Natural killer cell (primary cell): ENCODE measurements around the gene PEX5L. TPM values are rescaled to one million over a fixed set of nuclear protein-coding genes. Genes with fewer than 3 reads are reported as not detected.
"Not testable (repeated sequence)": the region's sequence is repeated elsewhere in the genome, so short reads cannot be mapped to it uniquely, and the experiment has no call there.

ENCODE experiments used
- ATAC-seq, 3 donors: fragments of 150-1000 bp in 2 of 3; fragments of 200-7000 bp in 1 of 3; cut with Tn5 transposase; 1 replicate in 1 of 3; 2 replicates in 2 of 3; pipeline ENCODE4 v1.10.0; 2021; ENCODE audit warnings: mild to moderate bottlenecking in 2 of 3, moderate library complexity in 2 of 3
- DNase-seq, 2 donors: peaks; one replicate each; pipeline versions ENCODE4 v3.0.0 to v3.0.0-alpha.2; 2013 to 2021; ENCODE audit warnings: mixed read lengths in 1 of 2
- H3K27ac ChIP-seq: one replicate; pipeline ENCODE4 v1.5.1; 2013; ENCODE audit warnings: mild to moderate bottlenecking, low read length
- H3K27me3 ChIP-seq: one replicate; pipeline ENCODE4 v1.6.1; 2013; ENCODE audit warnings: low read length; ENCODE audit not compliant: control insufficient read depth, insufficient read depth
- H3K36me3 ChIP-seq: one replicate; pipeline ENCODE4 v1.6.1; 2013; ENCODE audit warnings: low read length; ENCODE audit not compliant: control insufficient read depth, insufficient read depth
- H3K4me1 ChIP-seq: one replicate; pipeline ENCODE4 v1.6.1; 2013; ENCODE audit warnings: low read length; ENCODE audit not compliant: control insufficient read depth, insufficient read depth
- H3K4me3 ChIP-seq: one replicate; pipeline ENCODE4 v1.5.1; 2013; ENCODE audit warnings: low read length
- H3K9me3 ChIP-seq: one replicate; pipeline ENCODE4 v1.6.1; 2013; ENCODE audit warnings: low read length; ENCODE audit not compliant: control insufficient read depth, insufficient read depth
- H3K27ac Mint-ChIP-seq, 2 donors: one replicate each; pipeline ENCODE4 v1.8.0; 2022; ENCODE audit warnings: mild to moderate bottlenecking in 2 of 2, mixed read lengths in 2 of 2, moderate library complexity in 1 of 2
- H3K27me3 Mint-ChIP-seq, 2 donors: one replicate each; pipeline ENCODE4 v1.8.0; 2022; ENCODE audit warnings: low read depth in 2 of 2, mixed read lengths in 2 of 2
- H3K36me3 Mint-ChIP-seq: one replicate; pipeline ENCODE4 v1.8.0; 2022; ENCODE audit warnings: mixed read lengths
- H3K4me1 Mint-ChIP-seq, 2 donors: one replicate each; pipeline ENCODE4 v1.8.0; 2022; ENCODE audit warnings: mixed read lengths in 2 of 2
- H3K4me3 Mint-ChIP-seq: one replicate; pipeline ENCODE4 v1.8.0; 2022; ENCODE audit warnings: mild to moderate bottlenecking, moderate library complexity, mixed read lengths
- H3K9me3 Mint-ChIP-seq, 2 donors: one replicate each; pipeline ENCODE4 v1.8.0; 2022; ENCODE audit warnings: mixed read lengths in 2 of 2
- CTCF ChIP-seq: fragments of 200-600 bp; IDR thresholded peaks from one replicate; pipeline ENCODE4 v1.8.0; 2022; ENCODE audit warnings: antibody characterized with exemption
- WGBS: methylation state at CpG from one replicate; pipeline ENCODE4 v1.1.7; 2013; ENCODE audit warnings: missing lambda C conversion rate; ENCODE audit not compliant: insufficient coverage; 5-methylcytosine and 5-hydroxymethylcytosine counted together
- intact Hi-C: fragments of 100-400 bp; cut with micrococcal nuclease; formaldehyde crosslinking; loops from one replicate; pipeline ENCODE4 v1.14.2; 2022
- total RNA-seq, 4 donors: library from RNA; stranded (reverse); fragments of 120-200 nt in 1 of 4; gene quantifications; one replicate each; pipeline versions ENCODE4 v1.2.3 to v1.2.4, GENCODE V29; 2013 to 2022

PEX5L gene
- total RNA-seq, 3 donors from 2014 or later (not counting 1 experiment from before 2014, with no cell fraction given), result not detected

DNA sequence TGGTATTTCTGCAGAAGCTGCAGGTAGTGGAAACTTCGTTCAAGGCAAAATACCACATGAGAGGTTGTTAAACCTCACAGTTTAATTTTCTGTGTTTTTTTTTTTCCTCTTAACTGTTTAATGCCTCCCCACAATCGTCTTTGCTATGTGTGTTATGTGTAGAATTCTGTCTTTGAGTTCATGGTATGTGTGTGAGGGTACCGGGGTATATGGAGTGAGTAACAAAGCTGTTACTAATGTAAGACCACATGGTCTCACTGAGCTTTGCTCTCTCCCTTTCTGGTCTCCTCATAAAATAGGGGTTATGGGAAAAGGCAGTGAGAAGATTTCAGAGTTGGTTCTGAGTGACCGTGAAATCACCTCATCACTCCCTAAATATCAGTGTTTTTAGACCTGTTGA lies 240.3 kb downstream of the PEX5L start:
- intact Hi-C loops, result no loop called here
- 33% methylated on average over 2 of the region's 4 CpGs for WGBS
- Mint-ChIP-seq H3K4me3 (no peak overlapping the region), H3K27me3 (peaks cover 0 to 7% of the 10 kb centered on the region in 2 donors), H3K27ac (no peak overlapping the region), H3K36me3 (no peaks in the 10 kb centered on the region), H3K4me1 (no peaks in the 10 kb centered on the region), H3K9me3 (no peaks in the 10 kb centered on the region)
- Histone ChIP-seq H3K27me3 (no peaks in the 10 kb centered on the region), H3K4me1 (no peaks in the 10 kb centered on the region), H3K36me3 (no peaks in the 10 kb centered on the region), H3K9me3 (no peaks in the 10 kb centered on the region), H3K27ac (no peak overlapping the region), H3K4me3 (no peak overlapping the region)
- ATAC-seq (no peak), DNase-seq (no peak)
- no peak for TF ChIP-seq CTCF

DNA sequence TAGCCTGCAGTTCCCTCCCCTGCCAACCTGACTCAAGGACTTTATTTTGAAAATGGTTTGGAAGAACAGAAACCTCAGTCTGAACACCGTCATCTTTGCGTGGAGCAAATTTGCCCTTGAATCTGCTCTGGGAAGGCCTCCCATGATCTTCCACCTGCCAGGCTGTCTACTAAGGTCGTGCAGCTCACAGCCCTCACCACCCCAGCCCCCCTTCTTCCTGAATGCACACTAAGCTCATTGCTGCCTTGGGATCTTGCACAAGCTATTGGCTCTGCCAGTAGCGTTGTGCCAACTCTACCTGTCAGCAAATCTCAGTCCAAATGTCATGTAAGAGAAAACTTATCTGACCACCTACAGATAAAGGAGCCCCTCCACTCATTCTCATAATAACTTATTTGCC lies 242.4 kb downstream of the PEX5L start:
- H3K4me3 Mint-ChIP-seq, result no peak overlapping the region

GRCh38 chr3:179791793-179792192 lies 244.9 kb downstream of the PEX5L start:
- WGBS, result 95% methylated on average over 3 of the region's 3 CpGs
- H3K36me3 Mint-ChIP-seq, result no peaks in the 10 kb centered on the region
- H3K4me1 Mint-ChIP-seq, result no peaks in the 10 kb centered on the region
- no peaks in the 10 kb centered on the region for H3K27me3 ChIP-seq
- H3K27ac ChIP-seq, result no peak overlapping the region
- H3K36me3 ChIP-seq, result no peaks in the 10 kb centered on the region
- no peak overlapping the region for H3K4me3 ChIP-seq
- peaks cover 0 to 6% of the 10 kb centered on the region in 2 donors for H3K27me3 Mint-ChIP-seq
- no peaks in the 10 kb centered on the region for H3K4me1 ChIP-seq
- H3K9me3 ChIP-seq, result no peaks in the 10 kb centered on the region
- DNase-seq (no peak), ATAC-seq (no peak)
- intact Hi-C loops, result no loop called here
- no peak overlapping the region for H3K4me3 Mint-ChIP-seq
- H3K9me3 Mint-ChIP-seq, result no peaks in the 10 kb centered on the region
- no peak overlapping the region for H3K27ac Mint-ChIP-seq
- TF ChIP-seq CTCF, result no peak

More for the DNA sequence above, 242.4 kb downstream of the PEX5L start:
- Histone ChIP-seq H3K27ac (no peak overlapping the region), H3K9me3 (no peaks in the 10 kb centered on the region), H3K4me1 (no peaks in the 10 kb centered on the region), H3K4me3 (no peak overlapping the region), H3K36me3 (no peaks in the 10 kb centered on the region), H3K27me3 (no peaks in the 10 kb centered on the region)
- H3K9me3 Mint-ChIP-seq, result no peaks in the 10 kb centered on the region
- no peaks in the 10 kb centered on the region for H3K36me3 Mint-ChIP-seq
- TF ChIP-seq CTCF, result no peak
- no peaks in the 10 kb centered on the region for H3K4me1 Mint-ChIP-seq
- WGBS, result 71% methylated on average over 4 of the region's 4 CpGs
- H3K27me3 Mint-ChIP-seq, result peaks cover 0 to 8% of the 10 kb centered on the region in 2 donors
- ATAC-seq (no peak), DNase-seq (no peak)
- intact Hi-C loops, result no loop called here
- H3K27ac Mint-ChIP-seq, result no peak overlapping the region

- 100% methylated on average over 1 of the region's 1 CpG for WGBS
- Mint-ChIP-seq H3K9me3 (no peaks in the 10 kb centered on the region), H3K27me3 (peaks cover 0 to 6% of the 10 kb centered on the region in 2 donors), H3K36me3 (peaks cover 2% of the 10 kb centered on the region), H3K4me3 (no peak overlapping the region), H3K4me1 (no peaks in the 10 kb centered on the region), H3K27ac (no peak overlapping the region)
- no peaks in the 10 kb centered on the region for H3K4me1 ChIP-seq
- no peak for DNase-seq
- no peaks in the 10 kb centered on the region for H3K36me3 ChIP-seq
- no peak for TF ChIP-seq CTCF
- no peaks in the 10 kb centered on the region for H3K9me3 ChIP-seq
- no peak overlapping the region for H3K27ac ChIP-seq
- H3K27me3 ChIP-seq, result no peaks in the 10 kb centered on the region
- no peak for ATAC-seq
- no peak overlapping the region for H3K4me3 ChIP-seq
- intact Hi-C loops, result no loop called here
Measured at GRCh38 chr3:179788996-179789395, 247.7 kb downstream of the PEX5L start.

DNA sequence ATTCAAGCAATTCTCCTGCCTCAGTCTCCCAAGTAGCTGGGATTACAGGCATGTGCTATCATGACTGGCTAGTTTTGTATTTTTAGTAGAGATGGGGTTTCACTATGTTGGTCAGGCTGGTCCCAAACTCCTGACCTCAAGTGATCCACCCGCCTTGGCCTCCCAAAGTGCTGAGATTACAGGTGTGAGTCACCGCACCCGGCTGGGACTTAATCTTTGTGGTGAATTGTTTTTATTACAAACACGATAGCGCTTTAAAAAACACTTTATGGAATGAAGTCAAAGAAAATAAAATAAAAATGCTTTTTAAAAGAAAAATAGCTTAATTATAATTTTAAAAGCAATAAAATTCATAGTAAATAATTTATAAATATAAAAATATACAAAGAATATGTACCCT lies 253.9 kb downstream of the PEX5L start:
- H3K27me3 Mint-ChIP-seq, H3K27ac ChIP-seq, H3K27me3 ChIP-seq, H3K9me3 ChIP-seq, ATAC-seq, H3K9me3 Mint-ChIP-seq, H3K4me1 Mint-ChIP-seq, H3K4me3 ChIP-seq, H3K36me3 Mint-ChIP-seq, H3K36me3 ChIP-seq, H3K4me3 Mint-ChIP-seq, DNase-seq, intact Hi-C loops, H3K4me1 ChIP-seq, H3K27ac Mint-ChIP-seq: not testable (repeated sequence)
- 100% methylated on average over 1 of the region's 5 CpGs for WGBS
